Measurements from ENCODE around the gene KCNQ2.

KCNQ2 gene

GRCh38 chr20:63508072-63508768 lies 35.8 kb upstream of the KCNQ2 start:
- no peak for DNase-seq (ENCODE audit: low read depth in 1 of 2, low spot score in 1 of 2)
- Histone ChIP-seq H3K27ac (replicated peaks) (no peak overlapping the region), H3K27me3 (ENCODE audit: insufficient read depth, poor library complexity, severe bottlenecking) (no peaks in the 10 kb centered on the region), H3K4me3 (replicated peaks; ENCODE audit: insufficient read depth, low read length) (no peak overlapping the region)
- TF ChIP-seq SPI1 (IDR thresholded peaks at IDR 0.05; ENCODE audit: borderline replicate concordance, low read depth): no peak
- no peak for TF ChIP-seq REST (IDR thresholded peaks at IDR 0.05; ENCODE audit: insufficient replicate concordance, low read depth)
- no peak for TF ChIP-seq GABPA (IDR thresholded peaks at IDR 0.05; ENCODE audit: low read depth)
- no peak for TF ChIP-seq POLR2AphosphoS5 (IDR thresholded peaks at IDR 0.05; ENCODE audit: low read depth)

- Histone ChIP-seq H3K27ac (replicated peaks) (no peak overlapping the region), H3K4me3 (replicated peaks; ENCODE audit: insufficient read depth, low read length) (no peak overlapping the region), H3K27me3 (ENCODE audit: insufficient read depth, poor library complexity, severe bottlenecking) (no peaks in the 10 kb centered on the region)
- TF ChIP-seq CTCF (IDR thresholded peaks at IDR 0.05; ENCODE audit: insufficient read depth, low read length): no peak
- TF ChIP-seq REST (IDR thresholded peaks at IDR 0.05; ENCODE audit: insufficient replicate concordance, low read depth): no peak
- TF ChIP-seq SPI1 (IDR thresholded peaks at IDR 0.05; ENCODE audit: borderline replicate concordance, low read depth): no peak
- no peak for TF ChIP-seq POLR2AphosphoS5 (IDR thresholded peaks at IDR 0.05; ENCODE audit: low read depth)
- TF ChIP-seq GABPA (IDR thresholded peaks at IDR 0.05; ENCODE audit: low read depth): no peak
- no peak for DNase-seq (ENCODE audit: low read depth in 1 of 2, low spot score in 1 of 2)
Measured at GRCh38 chr20:63507083-63507743, 34.8 kb upstream of the KCNQ2 start.

DNA sequence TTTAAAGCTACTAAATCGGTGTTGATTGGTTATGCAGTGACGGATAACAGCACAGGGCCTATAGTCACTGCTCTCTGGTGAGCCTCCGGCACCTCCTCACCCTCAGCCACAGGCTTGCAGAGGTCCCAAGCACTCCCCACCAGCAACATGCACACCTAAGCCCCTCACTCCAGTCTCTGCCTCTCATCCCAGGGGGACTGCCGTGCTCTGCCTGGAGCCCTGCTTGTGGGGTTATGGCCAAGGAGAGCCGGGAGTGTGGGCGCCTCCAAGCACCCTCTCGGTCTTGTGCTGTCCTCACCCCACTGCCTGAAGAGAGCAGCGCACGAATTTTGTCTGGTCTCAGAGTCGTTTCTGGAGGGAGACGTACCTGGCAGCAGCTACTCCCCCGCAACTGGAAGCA lies 33.3 kb upstream of the KCNQ2 start:
- no peaks in the 10 kb centered on the region for H3K27me3 ChIP-seq (ENCODE audit: insufficient read depth, poor library complexity, severe bottlenecking)

More for the DNA sequence above, 33.3 kb upstream of the KCNQ2 start:
- Histone ChIP-seq H3K27ac (replicated peaks) (no peak overlapping the region), H3K4me3 (replicated peaks; ENCODE audit: insufficient read depth, low read length) (no peak overlapping the region)
- no peak for DNase-seq (ENCODE audit: low read depth in 1 of 2, low spot score in 1 of 2)
- TF ChIP-seq SPI1 (IDR thresholded peaks at IDR 0.05; ENCODE audit: borderline replicate concordance, low read depth) (no peak), GABPA (IDR thresholded peaks at IDR 0.05; ENCODE audit: low read depth) (no peak), POLR2AphosphoS5 (IDR thresholded peaks at IDR 0.05; ENCODE audit: low read depth) (no peak), CTCF (IDR thresholded peaks at IDR 0.05; ENCODE audit: insufficient read depth, low read length) (no peak), REST (IDR thresholded peaks at IDR 0.05; ENCODE audit: insufficient replicate concordance, low read depth) (no peak)

All from HL-60 (cell line).